ENCODE data around the gene NOS1AP.
A peak's percentile ranks its signal among the peaks of the same experiment; 100 is the strongest.
"Not testable (repeated sequence)": the region's sequence is repeated elsewhere in the genome, so short reads cannot be mapped to it uniquely, and the experiment has no call there.

Gene NOS1AP

DNA sequence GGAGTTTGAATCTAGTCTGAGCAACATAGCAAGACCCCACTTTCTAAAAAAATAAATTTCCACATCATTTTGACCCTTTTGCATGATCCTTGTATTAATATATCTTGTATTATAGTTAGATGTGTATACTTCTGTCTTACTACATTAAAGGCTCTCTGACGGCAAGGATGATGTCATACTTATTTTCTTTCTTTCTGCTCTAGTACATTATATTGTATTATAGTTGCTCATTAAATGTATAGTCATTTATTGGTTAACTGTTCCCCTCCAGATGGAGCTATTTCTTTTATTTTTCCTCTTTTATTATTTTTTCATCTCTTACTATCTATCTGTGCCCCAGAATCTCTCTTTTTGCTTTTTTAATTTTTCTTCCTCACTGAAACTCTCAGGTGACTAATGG lies 30.9 kb upstream of the NOS1AP start:
- H3K4me3 ChIP-seq (ENCODE audit: insufficient read length, low read depth) = no peak overlapping the region
- peaks cover 2% of the 10 kb centered on the region for H3K4me1 ChIP-seq (ENCODE audit: insufficient read depth, insufficient read length)
- no peaks in the 10 kb centered on the region for H3K27me3 ChIP-seq (ENCODE audit: insufficient read depth, insufficient read length)
- H3K9me3 ChIP-seq (ENCODE audit: insufficient read depth, low read length) = no peaks in the 10 kb centered on the region; the same call in 1 of the 2 replicates
- DNase-seq (ENCODE audit: low read depth, low spot score) = no peak
- H3K9ac ChIP-seq (ENCODE audit: insufficient read length, low read depth) = no peak overlapping the region
- no peaks in the 10 kb centered on the region for H3K36me3 ChIP-seq (ENCODE audit: insufficient read depth, insufficient read length, low read length)
- TF ChIP-seq SUZ12 (IDR thresholded peaks at IDR 0.05; ENCODE audit: extremely low read depth, insufficient read depth, insufficient read length) (no peak), YY1 (IDR thresholded peaks at IDR 0.05; ENCODE audit: insufficient read depth, insufficient read length) (no peak), ZNF274 (IDR thresholded peaks at IDR 0.05; ENCODE audit: low read depth, low read length) (no peak)

GRCh38 chr1:162040001-162040400 lies 29.5 kb upstream of the NOS1AP start:
- no peaks in the 10 kb centered on the region; the same call in 1 of the 2 replicates for H3K9me3 ChIP-seq (ENCODE audit: insufficient read depth, low read length)
- peaks cover 2% of the 10 kb centered on the region for H3K4me1 ChIP-seq (ENCODE audit: insufficient read depth, insufficient read length)
- no peak for DNase-seq (ENCODE audit: low read depth, low spot score)
- no peak for TF ChIP-seq ZNF274 (IDR thresholded peaks at IDR 0.05; ENCODE audit: low read depth, low read length)
- no peak for TF ChIP-seq YY1 (IDR thresholded peaks at IDR 0.05; ENCODE audit: insufficient read depth, insufficient read length)
- no peak overlapping the region for H3K4me3 ChIP-seq (ENCODE audit: insufficient read length, low read depth)
- H3K27me3 ChIP-seq (ENCODE audit: insufficient read depth, insufficient read length) = no peaks in the 10 kb centered on the region
- H3K9ac ChIP-seq (ENCODE audit: insufficient read length, low read depth) = no peak overlapping the region
- H3K36me3 ChIP-seq (ENCODE audit: insufficient read depth, insufficient read length, low read length) = no peaks in the 10 kb centered on the region

GRCh38 chr1:162040657-162041056 lies 28.8 kb upstream of the NOS1AP start:
- no peaks in the 10 kb centered on the region for H3K36me3 ChIP-seq (ENCODE audit: insufficient read depth, insufficient read length, low read length)
- no peak overlapping the region for H3K9ac ChIP-seq (ENCODE audit: insufficient read length, low read depth)
- H3K9me3 ChIP-seq (ENCODE audit: insufficient read depth, low read length) = no peaks in the 10 kb centered on the region; the same call in 1 of the 2 replicates
- H3K4me3 ChIP-seq (ENCODE audit: insufficient read length, low read depth) = no peak overlapping the region
- no peaks in the 10 kb centered on the region for H3K27me3 ChIP-seq (ENCODE audit: insufficient read depth, insufficient read length)
- H3K4me1 ChIP-seq (ENCODE audit: insufficient read depth, insufficient read length) = peaks cover 2% of the 10 kb centered on the region
- DNase-seq (ENCODE audit: low read depth, low spot score) = peak; percentile 50
- TF ChIP-seq SUZ12 (IDR thresholded peaks at IDR 0.05; ENCODE audit: extremely low read depth, insufficient read depth, insufficient read length) (no peak), YY1 (IDR thresholded peaks at IDR 0.05; ENCODE audit: insufficient read depth, insufficient read length) (no peak), ZNF274 (IDR thresholded peaks at IDR 0.05; ENCODE audit: low read depth, low read length) (no peak)

GRCh38 chr1:162042361-162042760 lies 27.1 kb upstream of the NOS1AP start:
- TF ChIP-seq SUZ12 (IDR thresholded peaks at IDR 0.05; ENCODE audit: extremely low read depth, insufficient read depth, insufficient read length) = no peak
- no peak for TF ChIP-seq ZNF274 (IDR thresholded peaks at IDR 0.05; ENCODE audit: low read depth, low read length)
- no peak for TF ChIP-seq YY1 (IDR thresholded peaks at IDR 0.05; ENCODE audit: insufficient read depth, insufficient read length)

DNA sequence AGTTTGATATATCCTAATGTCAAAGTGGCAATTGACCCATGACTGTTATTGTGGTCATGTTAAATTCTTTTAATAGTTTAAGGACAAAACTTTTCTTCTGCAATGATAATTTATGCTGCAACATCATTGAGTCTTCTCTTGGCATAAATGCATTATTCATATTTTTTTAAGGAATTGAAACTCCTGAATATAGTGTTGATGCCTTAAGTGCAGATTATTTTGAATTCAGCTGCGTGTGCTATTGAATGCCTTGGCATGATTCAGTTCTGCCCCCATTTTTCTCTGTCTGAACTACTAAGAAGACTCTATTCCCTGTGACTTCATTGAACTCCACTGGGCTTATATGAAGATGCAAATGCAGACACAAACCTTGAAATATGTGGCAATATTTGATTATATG lies 22.6 kb upstream of the NOS1AP start:
- H3K9ac ChIP-seq (ENCODE audit: insufficient read length, low read depth) = no peak overlapping the region
- no peak overlapping the region for H3K4me3 ChIP-seq (ENCODE audit: insufficient read length, low read depth)
- no peak for TF ChIP-seq ZNF274 (IDR thresholded peaks at IDR 0.05; ENCODE audit: low read depth, low read length)
- TF ChIP-seq SUZ12 (IDR thresholded peaks at IDR 0.05; ENCODE audit: extremely low read depth, insufficient read depth, insufficient read length) = no peak
- TF ChIP-seq YY1 (IDR thresholded peaks at IDR 0.05; ENCODE audit: insufficient read depth, insufficient read length) = no peak
- no peaks in the 10 kb centered on the region for H3K4me1 ChIP-seq (ENCODE audit: insufficient read depth, insufficient read length)
- no peaks in the 10 kb centered on the region for H3K27me3 ChIP-seq (ENCODE audit: insufficient read depth, insufficient read length)
- no peak for DNase-seq (ENCODE audit: low read depth, low spot score)
- H3K9me3 ChIP-seq (ENCODE audit: insufficient read depth, low read length) = no peaks in the 10 kb centered on the region; the same call in 1 of the 2 replicates
- no peaks in the 10 kb centered on the region for H3K36me3 ChIP-seq (ENCODE audit: insufficient read depth, insufficient read length, low read length)

More at GRCh38 chr1:162042361-162042760, 27.1 kb upstream of the NOS1AP start:
- no peak for DNase-seq (ENCODE audit: low read depth, low spot score)
- Histone ChIP-seq H3K36me3 (ENCODE audit: insufficient read depth, insufficient read length, low read length) (no peaks in the 10 kb centered on the region), H3K27me3 (ENCODE audit: insufficient read depth, insufficient read length) (no peaks in the 10 kb centered on the region), H3K9me3 (ENCODE audit: insufficient read depth, low read length) (no peaks in the 10 kb centered on the region; the same call in 1 of the 2 replicates), H3K9ac (ENCODE audit: insufficient read length, low read depth) (no peak overlapping the region), H3K4me1 (ENCODE audit: insufficient read depth, insufficient read length) (no peaks in the 10 kb centered on the region), H3K4me3 (ENCODE audit: insufficient read length, low read depth) (no peak overlapping the region)

DNA sequence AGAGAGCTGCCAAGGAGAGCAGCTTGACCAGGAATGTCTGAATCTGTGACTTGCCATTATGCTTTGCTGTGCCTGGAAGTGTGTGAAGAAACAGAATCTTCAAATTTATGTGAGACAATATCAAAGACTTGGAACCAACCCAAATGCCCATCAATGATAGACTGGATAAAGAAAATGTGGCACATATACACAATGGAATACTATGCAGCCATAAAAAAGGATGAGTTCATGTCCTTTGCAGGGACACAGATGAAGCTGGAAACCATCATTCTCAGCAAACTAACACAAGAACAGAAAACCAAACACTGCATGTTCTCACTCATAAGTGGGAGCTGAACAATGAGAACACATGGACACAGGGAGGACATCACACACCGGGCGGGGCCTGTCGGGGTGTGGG lies 15.5 kb upstream of the NOS1AP start:
- not testable (repeated sequence) for H3K9ac ChIP-seq (ENCODE audit: insufficient read length, low read depth); DNase-seq (ENCODE audit: low read depth, low spot score); H3K4me1 ChIP-seq (ENCODE audit: insufficient read depth, insufficient read length); H3K9me3 ChIP-seq (ENCODE audit: insufficient read depth, low read length); H3K27me3 ChIP-seq (ENCODE audit: insufficient read depth, insufficient read length); H3K4me3 ChIP-seq (ENCODE audit: insufficient read length, low read depth); H3K36me3 ChIP-seq (ENCODE audit: insufficient read depth, insufficient read length, low read length)

GRCh38 chr1:162055062-162055461 lies 14.4 kb upstream of the NOS1AP start:
- Histone ChIP-seq H3K36me3 (ENCODE audit: insufficient read depth, insufficient read length, low read length) (no peaks in the 10 kb centered on the region), H3K4me3 (ENCODE audit: insufficient read length, low read depth) (no peak overlapping the region), H3K27me3 (ENCODE audit: insufficient read depth, insufficient read length) (no peaks in the 10 kb centered on the region), H3K9ac (ENCODE audit: insufficient read length, low read depth) (no peak overlapping the region), H3K4me1 (ENCODE audit: insufficient read depth, insufficient read length) (peaks cover 3% of the 10 kb centered on the region), H3K9me3 (ENCODE audit: insufficient read depth, low read length) (no peaks in the 10 kb centered on the region)
- no peak for DNase-seq (ENCODE audit: low read depth, low spot score)
- TF ChIP-seq SUZ12 (IDR thresholded peaks at IDR 0.05; ENCODE audit: extremely low read depth, insufficient read depth, insufficient read length) = no peak
- no peak for TF ChIP-seq ZNF274 (IDR thresholded peaks at IDR 0.05; ENCODE audit: low read depth, low read length)
- no peak for TF ChIP-seq YY1 (IDR thresholded peaks at IDR 0.05; ENCODE audit: insufficient read depth, insufficient read length)

DNA sequence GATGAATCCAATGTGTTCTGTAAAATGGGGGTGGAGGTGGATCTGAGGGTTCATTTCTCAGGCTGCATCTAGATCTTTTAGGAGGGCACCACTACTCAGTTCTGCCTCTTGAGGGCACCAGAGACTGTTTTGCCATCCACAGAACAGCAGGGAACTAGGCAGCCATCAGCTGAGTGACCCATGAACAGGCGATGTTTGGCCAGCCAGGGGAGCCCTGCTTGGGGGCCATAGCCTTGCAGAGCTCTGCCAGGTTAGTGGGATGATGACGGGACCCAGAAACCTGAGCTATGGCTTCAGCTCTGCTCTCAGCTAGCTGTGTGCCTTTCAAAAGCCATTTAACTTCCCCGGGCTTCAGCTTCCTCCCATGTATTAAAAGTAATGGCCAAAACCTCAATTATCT lies 13.4 kb upstream of the NOS1AP start:
- DNase-seq (ENCODE audit: low read depth, low spot score) = peak; percentile 72
- H3K9ac ChIP-seq (ENCODE audit: insufficient read length, low read depth) = no peak overlapping the region
- TF ChIP-seq ZNF274 (IDR thresholded peaks at IDR 0.05; ENCODE audit: low read depth, low read length) (no peak), SUZ12 (IDR thresholded peaks at IDR 0.05; ENCODE audit: extremely low read depth, insufficient read depth, insufficient read length) (no peak), YY1 (IDR thresholded peaks at IDR 0.05; ENCODE audit: insufficient read depth, insufficient read length) (peak; percentile 50)
- H3K36me3 ChIP-seq (ENCODE audit: insufficient read depth, insufficient read length, low read length) = no peaks in the 10 kb centered on the region
- H3K4me1 ChIP-seq (ENCODE audit: insufficient read depth, insufficient read length) = peaks cover 3% of the 10 kb centered on the region
- H3K27me3 ChIP-seq (ENCODE audit: insufficient read depth, insufficient read length) = no peaks in the 10 kb centered on the region
- H3K4me3 ChIP-seq (ENCODE audit: insufficient read length, low read depth) = no peak overlapping the region
- H3K9me3 ChIP-seq (ENCODE audit: insufficient read depth, low read length) = no peaks in the 10 kb centered on the region
